ENCODE results near the gene RFX3.

Gene RFX3

GRCh38 chr9:3475300-3476020 is 50.3 kb downstream of the RFX3 start:
- DNase-seq: no peak

DNA sequence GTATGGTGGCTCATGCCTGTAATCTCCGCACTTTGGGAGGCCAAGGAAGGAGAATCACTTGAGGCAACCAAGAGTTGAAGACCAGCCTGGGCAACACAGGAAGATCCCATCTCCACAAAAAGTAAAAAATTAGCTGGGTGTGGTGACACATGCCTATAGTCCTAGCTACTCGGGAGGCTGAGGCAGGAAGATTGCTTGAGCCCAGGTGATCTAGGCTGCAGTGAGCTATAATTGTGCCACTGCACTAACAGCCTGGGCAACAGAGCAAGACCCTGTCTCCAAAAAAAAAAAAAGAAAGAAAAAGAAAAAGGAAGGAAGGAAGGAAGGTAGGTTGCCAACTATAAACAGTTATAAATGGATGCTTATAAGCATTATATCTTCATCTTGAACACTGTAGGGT is 51.0 kb downstream of the RFX3 start:
- DNase-seq: no peak

- no peak for DNase-seq
Observed at GRCh38 chr9:3473405-3473804, 52.4 kb downstream of the RFX3 start.

- DNase-seq: no peak
Observed at GRCh38 chr9:3471883-3472282, 53.9 kb downstream of the RFX3 start.

DNA sequence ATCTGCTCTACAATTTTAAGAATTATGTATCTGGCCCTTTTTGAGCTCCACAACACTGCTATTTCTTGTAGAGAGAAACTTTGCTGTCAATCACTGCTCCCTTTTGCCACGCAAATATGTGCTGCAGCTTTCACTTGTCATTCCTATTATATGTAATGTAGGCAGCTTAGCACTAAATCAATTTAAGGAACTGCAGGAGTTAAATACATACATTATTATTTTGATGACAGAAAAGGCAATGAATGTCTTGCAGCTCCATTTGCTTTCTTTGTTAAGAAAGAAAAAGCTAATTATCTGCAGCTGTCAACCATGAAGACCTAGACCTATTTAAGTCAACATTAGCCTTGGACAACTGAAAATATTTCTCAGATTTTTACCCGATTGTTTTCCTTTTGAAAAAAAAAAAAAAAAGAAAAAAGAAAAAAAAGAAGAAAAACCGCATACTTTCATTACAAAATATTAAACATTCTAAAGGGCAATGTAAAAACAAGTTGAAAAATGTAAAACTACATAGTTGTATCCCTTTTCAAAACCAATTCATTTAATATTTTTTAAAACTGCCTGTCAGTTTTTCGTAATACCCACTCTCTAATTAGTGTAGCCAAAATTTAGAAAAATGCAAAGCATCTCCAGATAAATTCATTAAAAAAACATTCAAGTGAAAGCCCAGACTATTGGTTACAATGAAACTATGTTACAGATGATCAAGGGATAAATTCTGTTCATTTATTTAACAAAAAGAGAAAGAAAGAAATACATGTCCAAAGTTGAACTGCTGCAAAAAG is 57.2 kb downstream of the RFX3 start:
- DNase-seq: no peak

DNA sequence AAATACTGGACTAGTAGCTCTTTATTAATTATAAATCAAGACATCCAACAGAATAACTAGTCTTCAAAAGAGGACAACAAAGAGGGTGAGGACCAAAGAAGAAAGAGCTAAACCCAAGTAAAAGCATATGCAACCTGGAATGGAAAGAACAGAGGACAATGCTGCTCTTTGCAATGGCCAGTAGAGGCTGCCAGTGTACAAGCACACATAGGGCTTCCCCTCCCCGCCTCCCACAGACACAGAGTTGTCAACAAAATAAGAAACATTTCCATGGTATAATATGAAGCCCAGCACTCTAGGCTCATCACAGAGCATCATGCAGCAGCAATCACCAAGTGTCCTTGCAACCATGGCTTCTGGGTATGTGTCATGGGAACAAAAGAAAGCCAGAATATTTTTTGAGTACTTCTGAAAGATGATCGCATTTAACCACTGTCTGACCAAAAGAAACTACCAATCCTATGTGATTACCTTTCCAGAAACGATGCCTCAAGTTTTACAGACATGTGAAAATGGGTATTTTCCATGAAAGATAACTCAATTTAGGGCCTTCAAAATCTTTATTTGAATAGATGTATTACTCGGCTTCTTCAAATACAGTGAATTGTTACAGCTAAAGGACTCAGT is 58.1 kb downstream of the RFX3 start:
- DNase-seq: peak; percentile 67

DNA sequence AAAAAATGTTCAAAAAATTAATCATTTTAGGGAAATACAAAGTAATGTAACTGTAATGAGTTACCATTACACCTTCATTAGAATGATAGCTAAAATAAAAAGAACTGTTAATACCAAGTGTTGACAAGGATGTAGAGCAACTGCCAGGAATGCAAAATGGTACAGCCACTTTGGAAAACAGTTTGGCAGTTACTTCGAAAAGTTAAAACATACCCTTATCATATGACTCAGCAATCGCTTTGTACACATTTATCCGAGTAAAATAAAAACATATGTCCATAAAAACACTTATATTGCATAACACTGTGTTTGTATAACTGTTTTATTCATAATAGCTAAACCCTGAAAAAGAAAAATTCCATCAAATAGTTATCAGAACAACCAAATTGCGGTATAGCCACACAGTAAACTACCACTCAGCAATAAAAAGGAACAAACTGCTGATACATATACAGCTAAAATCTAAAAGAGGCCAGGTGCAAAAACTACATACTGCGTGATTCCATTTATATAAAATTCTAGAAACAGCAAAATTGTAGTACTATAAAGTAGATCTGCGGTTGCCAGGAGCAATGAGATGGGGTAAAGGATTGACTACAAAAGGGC is 61.7 kb downstream of the RFX3 start:
- no peak for DNase-seq

- no peak for DNase-seq
Observed at GRCh38 chr9:3458806-3459475, 66.9 kb downstream of the RFX3 start.

DNA sequence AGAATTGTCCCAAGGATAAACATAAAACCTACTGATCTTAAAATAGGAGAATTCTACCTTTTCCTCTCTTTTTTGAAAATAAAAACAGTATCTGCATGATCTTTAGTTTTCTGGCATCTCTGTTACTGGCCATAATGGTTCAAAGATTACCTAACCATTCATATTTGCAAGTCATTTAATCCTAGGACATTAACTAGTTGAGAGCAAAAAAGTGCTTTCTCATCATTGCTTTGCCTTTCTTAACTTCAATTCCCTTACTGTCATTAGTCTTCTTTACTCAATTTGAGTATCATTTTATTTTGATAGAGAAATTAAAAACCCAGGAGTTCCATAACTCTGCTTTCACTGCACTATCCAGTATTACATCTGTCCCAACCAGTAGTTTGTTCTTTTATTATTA is 68.6 kb downstream of the RFX3 start:
- no peak for DNase-seq

DNA sequence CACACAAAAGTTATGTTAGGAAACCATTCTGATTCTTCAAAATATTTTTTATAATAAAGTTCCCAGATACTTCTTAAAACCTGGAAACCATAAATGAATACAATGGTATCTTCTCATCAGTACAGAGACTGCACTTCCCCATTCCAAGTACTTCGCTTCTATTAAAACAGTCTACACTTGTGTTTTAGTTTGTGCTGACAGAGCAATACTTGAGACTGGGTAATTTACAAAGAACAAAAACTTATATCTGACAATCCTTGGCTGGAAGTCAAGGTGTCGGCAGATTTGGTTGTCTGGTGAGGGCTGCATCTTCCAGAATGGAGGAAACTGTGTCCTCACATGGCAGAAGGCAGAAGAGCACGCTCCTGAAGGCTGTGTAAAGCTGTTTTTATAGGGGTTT is 70.1 kb downstream of the RFX3 start:
- DNase-seq: no peak

GRCh38 chr9:3455094-3455493 is 70.7 kb downstream of the RFX3 start:
- no peak for DNase-seq

GRCh38 chr9:3451956-3452355 is 73.8 kb downstream of the RFX3 start:
- no peak for DNase-seq

DNA sequence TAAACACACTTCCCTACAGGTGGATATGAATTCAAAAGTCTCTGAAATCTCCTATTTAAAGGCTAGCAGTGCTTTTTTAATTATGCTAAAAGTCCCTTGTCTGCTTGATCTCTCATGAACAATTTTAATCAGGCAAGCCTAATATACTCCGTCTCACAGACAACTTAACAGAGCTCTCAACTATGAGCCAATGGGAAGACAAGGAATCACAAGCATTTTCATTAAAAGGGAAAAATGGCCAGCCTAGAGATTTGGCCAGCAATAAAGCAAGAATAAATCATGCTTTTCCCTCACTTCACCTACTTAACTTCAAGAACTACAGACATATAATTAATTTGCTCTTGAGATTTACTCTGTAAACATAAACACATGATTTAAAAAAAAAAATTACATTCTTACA is 78.0 kb downstream of the RFX3 start:
- no peak for DNase-seq

DNA sequence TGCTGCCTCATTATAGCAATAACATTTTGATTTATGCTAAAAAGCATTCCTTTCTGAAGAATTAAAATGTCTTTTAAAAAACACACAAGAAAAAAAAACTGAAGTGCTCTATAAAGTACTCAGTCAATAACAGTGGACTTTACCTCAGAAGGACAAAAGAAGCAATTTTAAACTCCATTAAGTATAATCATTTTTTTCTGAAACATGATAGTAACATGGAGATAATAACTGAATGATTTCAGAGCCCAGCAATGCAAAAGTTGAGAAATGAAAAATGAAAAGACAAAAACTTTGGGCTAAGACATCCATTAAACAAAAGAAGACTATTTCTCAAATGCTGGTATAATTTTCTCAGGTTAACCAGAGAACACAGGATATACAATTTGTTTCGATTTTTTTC is 78.7 kb downstream of the RFX3 start:
- DNase-seq: no peak

DNA sequence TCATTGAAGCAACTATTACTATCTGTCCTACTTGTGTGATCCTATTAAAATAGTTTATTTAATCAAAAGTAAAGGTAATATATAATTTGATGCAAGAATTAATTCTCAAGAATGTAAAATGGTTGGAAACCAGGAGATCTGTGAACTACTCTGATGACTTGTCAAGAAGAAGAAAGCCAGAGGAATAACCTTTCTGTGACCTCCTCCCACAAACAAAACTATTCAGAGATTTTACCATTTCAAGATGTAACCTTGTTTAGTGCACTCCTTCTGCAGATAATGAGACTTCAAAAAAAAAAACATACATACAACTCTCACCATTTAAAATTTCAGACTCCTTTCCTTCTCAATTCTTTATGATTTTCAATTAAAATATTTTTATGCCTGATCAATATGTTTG is 79.5 kb downstream of the RFX3 start:
- no peak for DNase-seq

- DNase-seq: no peak
Observed at GRCh38 chr9:3444016-3444415, 81.8 kb downstream of the RFX3 start.

DNA sequence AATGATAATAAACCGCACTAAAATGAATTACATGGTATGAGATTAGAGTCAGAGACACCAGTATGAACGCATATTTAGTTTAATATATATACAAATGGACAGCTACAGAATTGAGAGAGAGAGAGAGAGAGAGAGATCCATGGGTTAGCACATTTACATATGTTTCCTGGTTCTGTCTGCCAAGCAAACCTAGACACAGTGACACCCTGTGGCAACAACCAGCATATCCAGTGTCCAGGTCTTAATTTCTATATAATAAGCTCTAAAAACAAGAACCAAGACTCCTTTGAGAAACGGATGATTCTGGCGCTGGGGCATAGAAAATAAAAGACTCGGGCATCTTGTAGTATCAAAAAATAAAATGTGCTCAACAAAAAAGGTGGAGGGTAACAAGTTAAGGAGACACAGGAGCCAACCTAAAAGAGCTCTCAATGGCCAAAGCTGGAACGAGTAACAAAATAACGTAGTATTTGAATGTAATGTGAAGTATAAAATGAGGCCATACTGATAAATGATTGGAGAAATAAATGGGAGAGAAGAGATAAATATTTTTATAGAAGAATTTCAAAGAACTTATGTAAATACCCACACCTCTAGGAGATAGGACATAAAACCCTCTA is 84.5 kb downstream of the RFX3 start:
- no peak for DNase-seq

DNA sequence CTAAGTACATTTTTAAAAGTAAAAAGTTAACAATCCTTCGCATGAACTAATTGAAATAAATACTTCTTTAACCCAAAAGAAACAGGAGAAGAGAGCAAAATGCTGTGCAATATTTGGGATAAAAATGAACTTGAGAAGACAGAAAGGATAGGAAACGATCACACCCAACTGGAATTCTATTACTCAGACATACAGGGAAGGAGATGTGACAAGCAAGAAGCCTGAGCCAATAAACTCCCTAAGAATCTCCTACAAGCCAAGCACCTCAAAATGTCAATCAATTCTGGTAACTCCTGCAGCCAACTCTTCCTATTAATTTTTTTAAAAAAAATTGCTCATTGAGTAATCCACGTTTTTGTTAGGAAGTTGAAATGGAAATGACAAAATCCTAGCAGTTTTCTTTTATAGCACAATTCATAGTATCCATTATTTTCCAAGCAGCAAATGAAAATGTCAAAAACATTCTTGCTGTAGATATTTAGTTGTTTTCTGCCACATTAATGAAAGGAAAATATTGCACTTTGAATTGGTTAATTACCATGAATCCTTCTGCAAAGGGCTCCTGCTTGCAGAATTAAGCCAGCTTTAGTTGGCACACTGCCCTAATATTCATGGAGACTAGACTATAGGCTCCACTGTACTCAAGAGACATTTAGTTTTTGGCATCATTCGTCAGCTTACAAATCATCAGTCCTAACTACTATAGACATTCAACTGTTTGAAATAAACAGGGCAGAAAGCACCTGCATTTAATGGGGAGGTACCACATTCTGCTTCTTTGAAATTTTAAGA is 89.0 kb downstream of the RFX3 start:
- no peak for DNase-seq

DNA sequence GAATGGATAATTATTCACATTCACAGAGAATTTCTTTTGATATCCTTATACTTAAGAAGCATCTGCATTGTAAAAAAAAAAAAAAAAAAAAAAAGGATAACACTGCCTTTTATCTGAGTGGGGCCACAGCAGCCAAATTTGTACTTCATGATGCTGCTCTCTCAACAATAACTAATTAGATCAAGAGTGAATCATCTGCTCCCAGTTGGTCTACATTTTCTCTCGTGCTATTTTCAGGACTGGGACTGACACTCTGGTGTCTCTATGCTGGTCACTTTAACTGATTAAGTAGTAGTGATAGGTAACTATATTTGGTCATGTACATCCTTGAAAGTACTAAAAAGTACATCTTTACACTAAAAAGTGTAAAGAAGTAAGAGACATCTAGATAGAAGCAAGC is 90.1 kb downstream of the RFX3 start:
- no peak for DNase-seq

DNA sequence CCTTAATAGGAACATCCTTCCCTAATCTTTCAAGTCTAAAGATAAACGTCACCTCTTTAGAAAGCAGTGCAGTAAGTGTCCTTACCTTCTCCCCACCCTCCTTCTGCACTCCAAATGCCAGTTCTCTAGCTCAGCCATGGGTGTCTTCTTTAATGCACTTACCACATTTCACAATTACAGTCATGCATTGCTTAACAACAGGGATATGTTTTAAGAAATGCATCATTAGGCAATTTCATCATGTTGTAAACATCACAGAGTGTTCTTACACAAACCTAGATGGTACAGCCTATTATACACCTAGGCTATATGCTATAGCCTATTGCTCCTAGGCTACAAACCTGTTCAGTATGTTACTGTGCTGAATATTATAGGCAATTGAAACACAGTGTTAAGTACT is 91.2 kb downstream of the RFX3 start:
- no peak for DNase-seq

- no peak for DNase-seq
Observed at GRCh38 chr9:3433754-3434153, 92.0 kb downstream of the RFX3 start.

DNA sequence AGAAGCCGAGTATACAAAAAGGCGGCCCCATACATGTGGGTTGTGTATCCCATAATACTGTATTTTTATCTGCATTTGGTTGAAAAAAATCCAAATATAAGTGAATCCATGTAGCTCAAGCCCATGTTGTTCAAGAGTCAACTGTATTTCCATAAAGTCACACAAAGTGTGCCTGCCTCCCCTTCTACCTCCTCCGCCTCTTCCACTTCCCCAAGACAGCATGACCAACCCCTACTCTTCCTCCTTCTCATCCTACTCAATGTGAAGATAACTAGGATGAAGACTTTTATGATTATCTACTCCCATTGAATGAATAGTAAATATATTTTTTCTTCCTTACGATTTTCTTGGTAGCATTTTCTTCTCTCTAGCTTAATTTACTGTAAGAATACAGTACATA is 92.7 kb downstream of the RFX3 start:
- DNase-seq: no peak
